ENCODE results near the gene DOCK6. TPM values are rescaled to one million over a fixed set of nuclear protein-coding genes. Genes with fewer than 3 reads are reported as not detected.

Gene DOCK6
- total RNA-seq, 1 donor from 2014 or later, result 43.2 TPM

DNA sequence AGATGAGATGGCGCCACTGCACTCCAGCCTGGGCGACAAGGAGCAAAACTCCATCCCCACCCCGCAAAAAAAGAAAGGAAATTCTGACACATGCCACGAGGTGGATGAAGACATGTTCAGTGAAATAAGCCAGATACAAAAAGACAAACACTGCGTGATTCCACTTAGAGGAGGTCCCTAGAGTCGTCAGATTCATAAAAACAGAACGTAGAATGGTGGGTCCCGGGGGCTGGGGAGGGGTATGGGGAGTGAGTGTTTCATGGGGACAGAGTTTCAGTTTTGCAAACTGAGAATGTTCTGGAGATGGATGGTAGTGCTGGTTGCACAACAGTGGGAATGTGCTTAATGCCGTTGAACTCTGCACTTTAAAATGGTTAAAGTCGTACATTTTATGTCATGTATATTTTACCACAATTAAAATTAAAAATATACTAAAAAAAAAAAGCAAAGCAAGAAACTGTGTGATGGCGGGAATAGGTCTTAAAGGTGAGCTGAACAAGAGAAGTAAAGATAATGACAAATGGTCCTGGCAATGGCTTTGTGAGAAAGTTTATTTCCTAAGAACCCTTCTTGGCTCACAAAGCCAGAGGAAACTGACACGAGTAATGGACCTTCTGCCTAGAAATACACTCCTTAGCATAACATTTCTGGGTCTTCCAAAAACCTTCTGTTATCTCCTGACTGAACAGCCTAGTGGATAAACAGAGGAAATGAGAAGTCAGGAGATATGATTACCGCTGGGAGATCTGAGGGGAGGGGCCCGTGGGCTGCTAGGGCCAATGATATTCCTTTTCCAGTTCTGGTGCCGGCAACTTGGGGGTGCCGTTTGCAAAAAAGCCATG, 102.5 kb downstream of the DOCK6 start:
- H3K27ac ChIP-seq (replicated peaks), result peak overlapping the region; percentile 89
- H3K27me3 ChIP-seq (ENCODE audit: low read depth), result no peaks in the 10 kb centered on the region
- intact Hi-C loops (cut with micrococcal nuclease), result no loop called here
- TF ChIP-seq, protein P1, sequence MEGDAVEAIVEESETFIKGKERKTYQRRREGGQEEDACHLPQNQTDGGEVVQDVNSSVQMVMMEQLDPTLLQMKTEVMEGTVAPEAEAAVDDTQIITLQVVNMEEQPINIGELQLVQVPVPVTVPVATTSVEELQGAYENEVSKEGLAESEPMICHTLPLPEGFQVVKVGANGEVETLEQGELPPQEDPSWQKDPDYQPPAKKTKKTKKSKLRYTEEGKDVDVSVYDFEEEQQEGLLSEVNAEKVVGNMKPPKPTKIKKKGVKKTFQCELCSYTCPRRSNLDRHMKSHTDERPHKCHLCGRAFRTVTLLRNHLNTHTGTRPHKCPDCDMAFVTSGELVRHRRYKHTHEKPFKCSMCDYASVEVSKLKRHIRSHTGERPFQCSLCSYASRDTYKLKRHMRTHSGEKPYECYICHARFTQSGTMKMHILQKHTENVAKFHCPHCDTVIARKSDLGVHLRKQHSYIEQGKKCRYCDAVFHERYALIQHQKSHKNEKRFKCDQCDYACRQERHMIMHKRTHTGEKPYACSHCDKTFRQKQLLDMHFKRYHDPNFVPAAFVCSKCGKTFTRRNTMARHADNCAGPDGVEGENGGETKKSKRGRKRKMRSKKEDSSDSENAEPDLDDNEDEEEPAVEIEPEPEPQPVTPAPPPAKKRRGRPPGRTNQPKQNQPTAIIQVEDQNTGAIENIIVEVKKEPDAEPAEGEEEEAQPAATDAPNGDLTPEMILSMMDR (IDR thresholded peaks at IDR 0.05; ENCODE audit: borderline replicate concordance), result peak; percentile 26
- H3K36me3 ChIP-seq, result peaks cover 14% of the 10 kb centered on the region
- DNase-seq, result no peak
- peaks cover 64% of the 10 kb centered on the region for H3K4me1 ChIP-seq
- peaks cover 12% of the 10 kb centered on the region for H3K9me3 ChIP-seq (replicated peaks)
- no peak overlapping the region for H3K4me3 ChIP-seq

- H3K4me3 ChIP-seq, result peak within 1 kb of the TSS; percentile 69
Observed at GRCh38 chr19:11155373-11156120, 106.8 kb downstream of the DOCK6 start, which contains the start of gene SPC24. Gene SPC24, minus strand, starts transcription at chr19:11155782. Its CDS starts 6 bp downstream, at chr19:11155776.

GRCh38 chr19:11154683-11155047, 107.7 kb downstream of the DOCK6 start:
- no peak overlapping the region for H3K27ac ChIP-seq (replicated peaks)
- TF ChIP-seq, protein P1 (IDR thresholded peaks at IDR 0.05; ENCODE audit: borderline replicate concordance), result no peak
- no peaks in the 10 kb centered on the region for H3K36me3 ChIP-seq
- H3K4me1 ChIP-seq, result peaks cover 63% of the 10 kb centered on the region
- H3K9me3 ChIP-seq (replicated peaks), result no peaks in the 10 kb centered on the region
- no peak for DNase-seq
- no peaks in the 10 kb centered on the region for H3K27me3 ChIP-seq (ENCODE audit: low read depth)
- H3K4me3 ChIP-seq, result no peak overlapping the region
- intact Hi-C loops (cut with micrococcal nuclease), result no loop called here

More at GRCh38 chr19:11155373-11156120, 106.8 kb downstream of the DOCK6 start, which contains the start of gene SPC24:
- Histone ChIP-seq H3K4me1 (peaks cover 70% of the 10 kb centered on the region), H3K27ac (replicated peaks) (peak within 1 kb of the TSS; percentile 89), H3K36me3 (no peaks in the 10 kb centered on the region), H3K9me3 (replicated peaks) (peaks cover 5% of the 10 kb centered on the region), H3K27me3 (ENCODE audit: low read depth) (no peaks in the 10 kb centered on the region)
- intact Hi-C loops (cut with micrococcal nuclease), result no loop called here
- TF ChIP-seq, protein P1 (IDR thresholded peaks at IDR 0.05; ENCODE audit: borderline replicate concordance), result no peak
- peak; percentile 94 for DNase-seq

DNA sequence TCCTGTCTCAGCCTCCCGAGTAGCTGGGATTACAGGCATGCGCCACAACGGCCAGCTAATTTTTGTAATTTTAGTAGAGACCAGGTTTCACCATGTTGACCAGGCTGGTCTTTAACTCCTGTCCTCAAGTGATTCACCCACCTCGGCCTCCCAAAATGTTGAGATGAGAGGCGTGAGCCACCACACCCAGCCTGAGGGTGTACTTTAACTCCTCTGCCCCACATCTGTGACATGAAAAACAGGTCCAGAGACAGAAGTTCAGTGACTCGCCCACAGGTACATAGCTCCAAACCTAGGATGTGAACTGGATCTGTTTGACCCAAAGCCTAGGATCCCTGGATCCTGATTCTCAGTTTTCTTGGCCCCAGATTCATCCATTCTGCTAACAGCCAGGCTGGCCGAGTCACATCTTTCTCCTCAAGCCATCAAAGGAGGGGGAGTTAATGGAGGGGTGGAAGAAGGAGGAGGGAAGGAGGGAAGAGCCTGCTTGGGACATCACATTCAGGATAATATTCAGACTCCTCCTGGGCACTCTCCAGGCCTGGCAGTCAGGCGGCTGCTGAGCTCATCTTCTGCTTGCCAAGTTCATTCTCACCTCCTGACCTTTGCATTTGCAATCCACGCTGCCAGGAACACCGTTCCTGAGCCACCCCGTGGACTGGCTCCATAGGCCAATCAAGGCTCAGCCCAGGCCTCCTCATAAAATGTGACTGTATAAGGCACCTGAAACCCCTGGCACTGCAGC, 109.8 kb downstream of the DOCK6 start:
- TF ChIP-seq, protein P1 (IDR thresholded peaks at IDR 0.05; ENCODE audit: borderline replicate concordance), result no peak
- intact Hi-C loops (cut with micrococcal nuclease), result no loop called here
- DNase-seq, result peak; percentile 72
- Histone ChIP-seq H3K4me1 (peaks cover 45% of the 10 kb centered on the region), H3K27ac (replicated peaks) (peak overlapping the region; percentile 86), H3K9me3 (replicated peaks) (no peaks in the 10 kb centered on the region), H3K36me3 (no peaks in the 10 kb centered on the region), H3K4me3 (no peak overlapping the region), H3K27me3 (ENCODE audit: low read depth) (no peaks in the 10 kb centered on the region)

- H3K4me3 ChIP-seq, result no peak overlapping the region
- TF ChIP-seq, protein P1 (IDR thresholded peaks at IDR 0.05; ENCODE audit: borderline replicate concordance), result no peak
- intact Hi-C loops (cut with micrococcal nuclease), result no loop called here
- H3K4me1 ChIP-seq, result peaks cover 36% of the 10 kb centered on the region
- peak; percentile 44 for DNase-seq
- H3K27me3 ChIP-seq (ENCODE audit: low read depth), result no peaks in the 10 kb centered on the region
- H3K36me3 ChIP-seq, result no peaks in the 10 kb centered on the region
- no peaks in the 10 kb centered on the region for H3K9me3 ChIP-seq (replicated peaks)
- H3K27ac ChIP-seq (replicated peaks), result peak overlapping the region; percentile 86
Observed at GRCh38 chr19:11151181-11151580, 111.1 kb downstream of the DOCK6 start.

All from left ventricle myocardium inferior (tissue), 1 donor.